Esophagus squamous epithelium (tissue), 5 donors: ENCODE data around the gene SLC22A15. TPM values are rescaled to one million over a fixed set of nuclear protein-coding genes. Genes with fewer than 3 reads are reported as not detected.
A peak's percentile ranks its signal among the peaks of the same experiment; 100 is the strongest.

ENCODE experiments used
- DNase-seq: peaks from one replicate; lab custom pipeline; 2025; lab: John Stamatoyannopoulos, UW
- H3K27ac ChIP-seq, 4 donors: fragments of 200-600 bp; sonication (generic); one replicate each; pipeline ENCODE4 v1.5.1; 2016 to 2019; ENCODE audit warnings: mild to moderate bottlenecking in 1 of 4
- H3K27me3 ChIP-seq, 4 donors: fragments of 200-600 bp; sonication (generic); 1 replicate in 3 of 4; 2 replicates in 1 of 4; pipeline versions ENCODE4 v1.5.1 to v1.6.0; 2017 to 2021; ENCODE audit warnings: antibody characterized with exemption in 1 of 4
- H3K36me3 ChIP-seq, 3 donors: fragments of 200-600 bp; sonication (generic); one replicate each; pipeline ENCODE4 v1.5.1; 2016 to 2019
- H3K4me1 ChIP-seq, 3 donors: fragments of 200-600 bp; sonication (generic); one replicate each; pipeline ENCODE4 v1.5.1; 2017 to 2019
- H3K4me3 ChIP-seq, 4 donors: fragments of 200-600 bp; sonication (generic); 1 replicate in 3 of 4; 2 replicates in 1 of 4; pipeline ENCODE4 v1.5.1; 2016 to 2019; ENCODE audit warnings: mild to moderate bottlenecking in 2 of 4, moderate library complexity in 1 of 4
- H3K9me3 ChIP-seq, 3 donors: fragments of 200-600 bp; sonication (generic); one replicate each; pipeline ENCODE4 v1.5.1; 2016 to 2019
- CTCF ChIP-seq, 6 experiments: fragments of 450-650 bp in 4 of 6; fragments of 200-600 bp in 2 of 6; sonication (generic) in 2 of 6; IDR thresholded peaks; one replicate each; pipeline ENCODE4 v1.5.1; 2016 to 2019; ENCODE audit warnings: antibody characterized with exemption in 6 of 6, mild to moderate bottlenecking in 4 of 6, moderate library complexity in 4 of 6
- POLR2A ChIP-seq, 4 donors: fragments of 450-650 bp; IDR thresholded peaks; one replicate each; pipeline ENCODE4 v1.6.1; 2017; ENCODE audit warnings: antibody characterized with exemption in 4 of 4, mild to moderate bottlenecking in 4 of 4, moderate library complexity in 3 of 4
- WGBS, 2 donors: methylation state at CpG; one replicate each; pipeline ENCODE4 v1.1.5; 2018; 5-methylcytosine and 5-hydroxymethylcytosine counted together
- intact Hi-C: fragments of 100-400 bp; cut with DNase I; formaldehyde crosslinking; loops from one replicate; pipeline ENCODE4 v1.15.0; 2022
- total RNA-seq, 4 donors: library from RNA; depleted of rRNA; stranded (reverse); fragments of >200 nt; gene quantifications; one replicate each; pipeline ENCODE4 v1.1.0, GENCODE V29; 2016
- donor health status: DM: yes; HTN: yes; CAD: no.

SLC22A15 gene
- total RNA-seq, 4 donors from 2014 or later: 7.2 to 12.0 (median 9.4) TPM

GRCh38 chr1:116002781-116003420 lies 26.6 kb downstream of the SLC22A15 start:
- no peak for TF ChIP-seq POLR2A (IDR thresholded peaks at IDR 0.05)
- TF ChIP-seq CTCF (IDR thresholded peaks at IDR 0.05): no peak
- no peaks in the 10 kb centered on the region for H3K27me3 ChIP-seq
- peaks cover 0 to 49% (median 0%) of the 10 kb centered on the region in 3 donors for H3K36me3 ChIP-seq
- H3K4me3 ChIP-seq: no peak overlapping the region
- intact Hi-C loops: no loop called here
- no peak for DNase-seq
- peak overlapping the region in 2 of 4 donors; percentile 23 to 46 for H3K27ac ChIP-seq
- peaks cover 0 to 11% (median 10%) of the 10 kb centered on the region in 3 donors for H3K9me3 ChIP-seq
- peaks cover 8 to 28% (median 14%) of the 10 kb centered on the region in 3 donors for H3K4me1 ChIP-seq
- 44 to 54% methylated on average over 1 of the region's 1 CpG for WGBS, 2 donors

DNA sequence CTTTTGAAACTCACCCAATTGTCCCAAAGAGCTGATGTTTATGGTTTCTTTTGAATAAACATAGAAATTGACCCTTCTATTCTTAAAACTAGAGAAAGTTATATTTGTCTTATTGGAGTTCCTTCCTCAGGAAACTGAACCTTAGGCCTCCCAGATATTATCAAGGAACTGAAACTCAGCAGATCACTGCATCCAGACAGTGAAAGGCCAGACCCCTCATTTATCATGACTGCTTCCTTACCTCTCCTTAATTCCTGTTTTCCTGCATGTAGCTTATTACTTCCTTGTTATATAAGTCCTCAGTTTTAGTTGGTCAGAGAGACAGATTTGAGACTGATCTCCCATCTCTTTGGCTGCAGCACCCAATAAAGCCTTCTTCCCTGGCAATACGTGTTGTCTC lies 27.5 kb downstream of the SLC22A15 start:
- peaks cover 0 to 4% (median under 1%) of the 10 kb centered on the region in 3 donors for H3K9me3 ChIP-seq
- peaks cover 0 to 52% (median 0%) of the 10 kb centered on the region in 3 donors for H3K36me3 ChIP-seq
- DNase-seq: no peak
- no peak overlapping the region for H3K27ac ChIP-seq
- TF ChIP-seq POLR2A (IDR thresholded peaks at IDR 0.05): no peak
- no peak for TF ChIP-seq CTCF (IDR thresholded peaks at IDR 0.05)
- H3K27me3 ChIP-seq: no peaks in the 10 kb centered on the region
- no peak overlapping the region for H3K4me3 ChIP-seq
- WGBS, 2 donors: 73% methylated on average over 1 of the region's 1 CpG
- intact Hi-C loops: no loop called here
- H3K4me1 ChIP-seq: peaks cover 8 to 28% (median 14%) of the 10 kb centered on the region in 3 donors

GRCh38 chr1:116006486-116006964 lies 30.2 kb downstream of the SLC22A15 start:
- no peaks in the 10 kb centered on the region for H3K27me3 ChIP-seq
- no peak overlapping the region for H3K27ac ChIP-seq
- H3K36me3 ChIP-seq: peaks cover 0 to 56% (median 0%) of the 10 kb centered on the region in 3 donors
- DNase-seq: no peak
- no peak for TF ChIP-seq POLR2A (IDR thresholded peaks at IDR 0.05)
- no peak for TF ChIP-seq CTCF (IDR thresholded peaks at IDR 0.05)
- peaks cover 8 to 20% (median 14%) of the 10 kb centered on the region in 3 donors for H3K4me1 ChIP-seq
- 65 to 76% methylated on average over 3 of the region's 3 CpGs for WGBS, 2 donors
- no peak overlapping the region for H3K4me3 ChIP-seq
- intact Hi-C loops: no loop called here
- H3K9me3 ChIP-seq: no peaks in the 10 kb centered on the region

DNA sequence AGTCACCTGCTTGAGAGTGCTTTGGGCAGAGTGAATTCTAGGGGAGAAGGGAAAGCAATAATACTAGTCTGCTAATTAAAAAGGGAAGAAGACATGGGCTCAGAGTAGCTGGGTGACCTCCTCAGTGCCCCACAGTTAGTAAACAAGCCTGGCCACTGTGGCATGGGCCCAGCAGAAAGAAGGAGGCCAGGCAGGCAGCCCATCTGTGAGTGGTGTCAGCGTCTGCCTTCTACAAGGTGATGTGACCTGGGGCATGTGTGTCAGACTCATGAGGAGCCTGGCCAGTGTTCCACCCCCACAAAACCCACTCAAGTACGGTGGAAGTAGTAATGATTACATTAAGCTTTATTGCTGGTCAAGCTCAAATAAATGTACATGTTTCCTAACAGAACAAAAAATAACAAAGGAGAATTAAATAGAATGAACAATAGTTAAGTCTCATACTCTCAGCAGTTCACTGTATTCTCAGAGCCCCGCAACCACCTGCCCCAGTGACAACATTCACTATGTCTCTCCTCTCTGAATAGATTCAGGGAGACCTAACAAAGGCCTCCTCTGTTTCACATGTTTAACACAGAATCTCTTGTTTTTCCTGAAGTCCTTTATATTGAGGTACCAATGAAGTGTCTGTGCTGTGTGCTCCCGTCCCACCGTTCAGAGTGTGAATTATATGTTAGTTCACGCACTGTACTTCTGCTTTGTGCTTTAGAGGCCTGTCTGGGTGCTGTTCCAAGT lies 32.5 kb downstream of the SLC22A15 start:
- H3K36me3 ChIP-seq: peaks cover 0 to 45% (median 0%) of the 10 kb centered on the region in 3 donors
- H3K4me1 ChIP-seq: no peaks in the 10 kb centered on the region
- no peaks in the 10 kb centered on the region for H3K9me3 ChIP-seq
- intact Hi-C loops: no loop called here
- no peak for TF ChIP-seq POLR2A (IDR thresholded peaks at IDR 0.05)
- H3K27ac ChIP-seq: no peak overlapping the region
- H3K4me3 ChIP-seq: no peak overlapping the region
- 84 to 90% methylated on average over 6 of the region's 6 CpGs for WGBS, 2 donors
- H3K27me3 ChIP-seq: no peaks in the 10 kb centered on the region
- DNase-seq: no peak

- intact Hi-C loops: no loop called here
- Histone ChIP-seq H3K27me3 (no peaks in the 10 kb centered on the region), H3K27ac (no peak overlapping the region), H3K4me3 (no peak overlapping the region), H3K36me3 (peaks cover 0 to 34% (median 0%) of the 10 kb centered on the region in 3 donors), H3K9me3 (no peaks in the 10 kb centered on the region), H3K4me1 (no peaks in the 10 kb centered on the region)
- 93 to 97% methylated on average over 2 of the region's 2 CpGs for WGBS, 2 donors
- TF ChIP-seq POLR2A (IDR thresholded peaks at IDR 0.05) (no peak), CTCF (IDR thresholded peaks at IDR 0.05) (no peak)
- no peak for DNase-seq
These were observed 36.4 kb downstream of the SLC22A15 start for GRCh38 chr1:116012716-116013115.
